Activated naive CD4-positive, alpha-beta T cell (primary cell): ENCODE results near the gene SPP2.

Experiments used
- DNase-seq, 4 experiments: peaks; one replicate each; lab custom pipeline; 2025; lab: John Stamatoyannopoulos, UW

Gene SPP2

DNA sequence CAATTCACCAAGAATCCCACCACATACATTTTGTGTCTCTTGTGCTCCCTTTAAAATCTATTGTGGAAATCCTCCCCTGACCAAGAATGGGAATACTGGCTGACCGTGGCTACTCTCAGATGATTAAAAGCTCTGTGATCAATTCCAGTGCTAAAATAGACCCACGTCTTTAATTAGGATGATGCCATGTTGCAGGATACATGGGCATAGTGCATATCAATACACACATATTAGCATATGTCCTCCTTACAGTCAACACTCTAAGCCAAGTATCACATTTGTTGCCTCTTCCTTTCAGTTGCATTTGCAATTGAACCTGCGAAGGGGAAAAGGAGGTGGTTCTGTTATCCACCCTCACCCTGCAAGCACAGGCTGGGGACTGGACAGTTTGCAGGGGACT, 41.8 kb downstream of the SPP2 start:
- DNase-seq = no peak

- no peak for DNase-seq
These were observed 44.8 kb downstream of the SPP2 start for GRCh38 chr2:234095301-234095700.

- DNase-seq = no peak
These were observed 45.7 kb downstream of the SPP2 start for GRCh38 chr2:234096164-234096563.

DNA sequence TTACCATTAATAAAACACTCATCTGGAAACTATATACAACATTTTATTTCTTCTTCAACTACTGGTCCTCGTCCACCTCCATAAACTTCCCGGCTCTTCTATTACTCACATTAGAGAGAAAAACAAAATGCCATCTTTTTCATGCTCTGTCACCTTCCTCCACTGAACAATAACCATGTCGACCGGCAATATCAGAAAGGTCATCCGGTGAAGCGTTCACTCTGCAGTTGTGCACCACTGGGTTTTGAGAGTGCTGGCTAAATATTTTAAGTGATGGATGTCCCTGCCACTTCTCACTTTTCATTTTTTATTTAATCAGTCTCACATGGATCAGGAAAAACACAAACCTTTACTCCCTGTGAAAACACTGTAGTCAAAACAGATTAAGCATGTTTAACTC, 48.2 kb downstream of the SPP2 start:
- no peak for DNase-seq

- no peak for DNase-seq
These were observed 48.8 kb downstream of the SPP2 start for GRCh38 chr2:234099266-234099665.

GRCh38 chr2:234100686-234101085, 50.2 kb downstream of the SPP2 start:
- no peak for DNase-seq

- no peak for DNase-seq
These were observed 51.6 kb downstream of the SPP2 start for GRCh38 chr2:234102112-234102511.

GRCh38 chr2:234107861-234108260, 57.4 kb downstream of the SPP2 start:
- no peak for DNase-seq

DNA sequence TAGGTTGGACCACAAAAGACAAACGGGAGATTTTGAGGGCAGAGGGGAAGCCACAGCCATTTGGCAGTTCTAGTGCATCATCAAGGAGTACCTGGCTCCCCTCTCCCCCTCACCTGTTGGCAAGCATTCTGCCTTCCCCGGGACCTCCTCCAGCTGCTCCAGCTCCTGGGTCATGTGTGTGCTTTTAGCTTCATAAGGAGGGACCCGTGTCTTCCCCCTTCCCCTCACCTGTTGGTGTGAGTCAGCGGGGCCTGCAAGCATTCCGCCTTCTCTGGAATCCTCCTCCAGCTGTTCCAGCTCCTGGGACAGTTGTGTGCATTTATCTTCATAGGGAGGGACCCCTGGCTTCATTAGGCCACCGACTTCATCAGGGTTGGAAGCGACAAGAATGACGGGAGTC, 58.8 kb downstream of the SPP2 start:
- DNase-seq = no peak

DNA sequence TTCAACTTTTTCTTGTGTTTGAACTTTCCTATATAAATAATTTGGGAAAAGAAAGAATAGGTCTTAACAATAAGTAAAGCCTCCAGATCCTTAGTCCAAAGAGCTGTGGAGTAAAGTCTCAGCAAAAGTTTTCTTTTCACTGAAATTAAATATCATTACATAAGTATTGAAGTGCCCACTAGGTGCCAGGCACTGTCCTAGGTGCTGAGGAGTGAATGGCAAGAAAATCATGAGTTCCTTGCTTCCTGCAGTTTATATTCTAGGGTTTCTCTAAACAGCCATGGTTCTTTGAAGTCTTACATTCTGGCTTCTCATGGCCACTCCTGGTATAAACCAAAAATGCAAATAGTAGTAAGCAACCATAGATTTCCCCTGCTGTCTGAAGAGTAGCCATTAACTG, 59.7 kb downstream of the SPP2 start:
- DNase-seq = no peak

DNA sequence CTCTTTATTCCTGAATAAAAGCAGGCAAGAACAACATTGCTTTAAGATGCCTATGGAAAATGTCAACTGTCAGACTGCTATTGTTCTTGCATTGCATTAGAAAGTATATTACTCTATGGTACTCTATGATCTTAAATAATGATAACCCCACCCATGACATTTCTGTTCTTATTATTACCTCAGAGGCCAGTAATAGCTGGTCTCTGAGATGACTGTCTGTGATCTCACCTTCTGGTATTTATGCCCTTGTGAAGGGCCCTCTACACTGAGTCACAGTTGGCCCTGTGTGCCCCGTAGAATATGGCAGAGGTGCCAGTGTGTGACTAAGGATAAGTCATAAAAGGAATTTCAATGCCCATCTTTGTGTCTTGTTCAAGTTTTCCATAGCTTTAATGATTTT, 61.0 kb downstream of the SPP2 start:
- DNase-seq = no peak

GRCh38 chr2:234116010-234116409, 65.5 kb downstream of the SPP2 start:
- no peak for DNase-seq

GRCh38 chr2:234121999-234122398, 71.5 kb downstream of the SPP2 start:
- no peak for DNase-seq

GRCh38 chr2:234125451-234126145, 75.1 kb downstream of the SPP2 start:
- no peak for DNase-seq

DNA sequence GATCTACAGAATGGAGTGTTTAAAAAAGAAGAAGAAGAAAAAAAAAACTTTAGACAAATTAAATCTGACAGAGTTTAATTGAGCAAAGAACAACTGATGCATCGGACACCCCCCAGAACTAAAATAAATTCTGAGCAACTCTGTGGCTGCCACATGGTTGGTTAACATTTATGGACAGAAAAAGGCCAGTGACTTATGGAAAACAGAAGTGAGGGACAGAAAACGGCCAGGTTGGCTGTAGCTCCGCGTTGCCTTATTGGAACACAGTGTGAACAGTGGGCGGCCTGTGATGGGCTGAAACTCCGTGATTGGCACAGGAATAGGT, 75.6 kb downstream of the SPP2 start:
- DNase-seq = no peak
